HG02759 (cell line): Measurements from ENCODE around the gene DNAJC1.
A peak's percentile ranks its signal among the peaks of the same experiment; 100 is the strongest.
"Not testable (repeated sequence)": the region's sequence is repeated elsewhere in the genome, so short reads cannot be mapped to it uniquely, and the experiment has no call there.

Experiments used
- ATAC-seq: cut with Tn5 transposase; IDR thresholded peaks from one replicate; pipeline ENCODE4 v1.9.1; 2021; ENCODE audit warnings: mild to moderate bottlenecking, moderate library complexity; ENCODE audit not compliant: unreplicated experiment

The DNAJC1 gene

DNA sequence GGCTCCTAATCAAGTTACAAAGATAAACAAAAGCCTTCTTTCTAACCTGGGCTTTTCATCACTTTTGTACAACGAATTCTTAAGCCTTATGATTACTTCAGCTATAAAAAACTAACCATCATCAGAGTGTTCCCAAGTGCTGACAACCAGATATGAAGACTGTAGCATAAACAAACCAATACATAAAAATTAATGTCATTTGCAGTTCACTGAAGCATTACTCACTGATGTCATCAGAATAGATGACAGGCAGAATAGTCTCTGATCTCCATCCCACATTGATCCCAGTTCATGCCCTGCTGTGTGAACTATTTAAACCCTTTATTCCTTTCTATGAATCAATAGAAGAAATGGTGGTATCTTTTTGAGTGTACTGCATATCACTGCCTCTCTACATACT, 84.4 kb downstream of the DNAJC1 start:
- ATAC-seq, result no peak

GRCh38 chr10:21912625-21913024, 90.9 kb downstream of the DNAJC1 start:
- ATAC-seq, result no peak

- ATAC-seq, result no peak
These were observed 92.7 kb downstream of the DNAJC1 start for GRCh38 chr10:21910798-21911197.

DNA sequence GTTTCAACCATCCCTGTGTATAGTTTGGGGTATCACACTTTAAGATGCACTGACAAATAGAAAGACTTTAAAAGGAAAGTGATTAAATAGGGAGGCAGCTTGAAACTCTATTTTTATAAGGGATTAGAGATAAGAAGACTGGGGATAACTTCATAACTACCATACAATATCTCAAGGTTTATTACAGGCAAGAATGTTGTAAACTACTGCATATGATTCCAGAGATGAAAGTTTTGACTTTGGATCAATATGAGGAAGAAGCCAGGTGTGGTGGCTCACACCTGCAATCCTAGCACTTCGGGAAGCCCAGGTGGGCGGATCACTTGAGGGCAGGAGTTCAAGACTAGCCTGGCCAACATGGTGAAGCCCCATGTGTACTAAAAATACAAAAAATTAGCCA, 96.1 kb downstream of the DNAJC1 start:
- no peak for ATAC-seq

DNA sequence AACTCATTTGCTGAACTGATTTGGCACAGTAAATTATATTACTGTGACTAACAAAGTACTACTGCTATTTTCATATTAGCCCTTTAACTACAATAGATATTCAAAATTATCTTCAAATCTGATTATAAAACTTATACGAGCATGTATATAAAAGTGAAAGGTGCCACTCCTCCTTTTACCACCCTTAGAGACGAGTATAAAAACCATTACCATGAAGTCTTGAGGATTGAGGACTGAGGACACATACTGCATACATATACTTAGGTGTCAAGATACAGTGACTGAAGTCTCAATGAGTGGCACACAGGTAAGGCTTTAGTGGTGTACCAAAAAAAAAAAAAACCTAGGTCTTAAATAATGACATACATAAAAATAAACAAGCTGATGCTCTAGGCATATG, 98.6 kb downstream of the DNAJC1 start:
- ATAC-seq, result no peak

DNA sequence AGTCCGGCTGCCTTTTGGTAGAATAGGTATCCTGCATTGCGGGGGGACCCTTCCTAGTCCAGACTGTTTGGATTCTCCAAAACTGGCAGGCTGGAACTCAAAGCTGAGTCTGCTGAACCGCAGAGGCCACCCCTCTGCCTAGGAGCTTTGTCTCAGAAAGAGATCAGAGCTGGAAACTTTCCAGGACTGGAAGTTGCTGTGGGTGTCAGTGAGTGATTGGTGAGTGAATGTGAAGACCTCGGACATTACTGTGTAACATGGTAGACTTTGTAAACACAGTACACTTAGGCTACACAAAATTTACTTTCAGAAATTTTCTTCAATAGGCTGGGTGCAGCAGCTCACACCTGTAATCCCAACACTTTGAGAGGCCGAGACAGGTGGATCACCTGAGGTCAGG, 103.8 kb downstream of the DNAJC1 start:
- ATAC-seq, result no peak

DNA sequence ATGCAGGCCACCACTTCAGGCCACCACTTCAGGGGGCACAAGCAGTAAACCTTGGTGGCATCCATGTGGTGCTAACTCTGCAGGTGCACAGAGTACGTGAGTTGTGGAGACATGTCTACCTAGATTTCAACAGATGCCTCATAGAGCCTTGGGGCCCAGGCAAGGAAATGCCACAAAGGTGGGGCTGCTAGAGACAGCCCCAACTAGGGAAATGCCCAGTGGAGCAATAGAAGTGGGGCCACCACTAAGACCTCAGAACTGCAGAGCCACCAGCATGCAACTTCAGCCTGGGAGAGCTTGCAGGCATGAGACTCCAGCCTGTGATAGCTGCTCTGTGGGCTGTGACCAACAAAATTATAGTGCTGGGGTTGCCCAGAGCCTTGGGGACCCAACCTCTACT, 107.6 kb downstream of the DNAJC1 start:
- no peak for ATAC-seq

DNA sequence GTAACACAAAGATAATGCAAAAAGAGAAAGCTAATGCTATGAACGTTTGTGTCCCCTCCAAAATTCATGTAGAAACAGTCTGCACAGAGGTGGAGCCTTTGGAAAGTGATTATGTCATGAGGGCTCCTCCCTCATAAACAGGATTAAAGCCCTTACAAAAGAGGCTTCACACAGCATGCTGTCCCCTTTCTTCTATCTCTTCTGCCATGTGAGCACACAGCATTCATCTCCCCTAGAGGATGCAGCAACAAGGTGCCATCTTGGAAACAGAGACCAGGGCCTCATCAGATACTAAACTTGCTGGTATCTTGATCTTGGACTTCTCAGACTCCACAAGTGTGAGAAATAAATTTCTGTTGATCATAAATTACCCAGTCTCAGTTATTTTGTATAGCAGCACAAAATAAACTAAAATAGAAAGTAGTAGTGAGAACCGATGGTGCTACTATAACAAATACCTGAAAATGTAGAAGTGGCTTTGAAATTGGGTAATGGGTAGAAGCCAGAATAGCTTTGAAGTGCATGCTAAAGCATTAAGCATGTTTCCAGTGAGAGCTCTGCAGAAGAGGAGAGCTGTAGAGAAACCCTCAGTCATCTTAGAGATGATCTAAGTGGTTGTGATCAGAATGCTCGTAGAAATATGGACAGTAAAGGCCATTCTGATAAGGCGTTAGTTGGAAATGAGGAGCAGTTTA, 108.7 kb downstream of the DNAJC1 start:
- no peak for ATAC-seq

GRCh38 chr10:21891439-21891838, 112.1 kb downstream of the DNAJC1 start:
- ATAC-seq, result no peak

GRCh38 chr10:21889477-21890275, 113.9 kb downstream of the DNAJC1 start:
- no peak for ATAC-seq

DNA sequence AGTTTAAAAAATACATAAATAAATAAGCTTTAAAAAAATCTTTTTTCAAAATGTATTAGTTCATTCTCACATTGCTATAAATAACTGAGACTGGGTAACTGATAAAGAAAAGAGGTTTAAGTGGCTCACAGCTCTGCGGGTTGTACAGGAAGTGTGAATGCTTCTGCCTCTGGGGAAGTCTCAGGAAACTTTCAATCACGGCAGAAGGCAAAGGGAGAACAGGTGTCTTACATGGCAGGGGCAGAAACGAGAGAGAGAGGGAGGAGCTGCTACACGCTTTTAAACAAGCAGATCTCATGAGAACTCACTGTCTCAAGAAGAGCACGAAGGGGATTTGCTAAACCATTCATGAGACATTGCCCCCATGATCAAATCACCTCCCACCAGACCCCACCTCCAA, 114.6 kb downstream of the DNAJC1 start:
- peak; percentile 98 for ATAC-seq

GRCh38 chr10:21885940-21886339, 117.6 kb downstream of the DNAJC1 start:
- no peak for ATAC-seq

DNA sequence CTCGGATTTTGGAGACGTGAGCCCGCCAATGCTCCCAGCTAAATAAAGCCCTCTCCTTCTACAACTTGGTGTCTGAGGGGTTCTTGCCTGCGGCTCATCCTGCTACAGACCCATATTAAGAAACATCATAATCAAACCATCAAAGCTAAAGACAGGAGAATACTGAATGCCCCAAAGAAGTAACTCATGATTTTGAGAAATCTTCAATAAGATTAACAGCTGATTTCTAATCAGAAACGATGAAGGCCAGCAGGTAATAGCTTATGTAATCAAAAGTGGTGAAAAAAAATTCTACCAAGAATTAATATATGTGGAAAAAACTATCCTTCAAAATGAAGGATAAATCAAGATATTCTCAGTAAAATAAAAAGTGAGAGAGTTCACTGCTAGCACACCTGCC, 130.3 kb downstream of the DNAJC1 start:
- no peak for ATAC-seq

GRCh38 chr10:21872771-21873170, 130.8 kb downstream of the DNAJC1 start:
- ATAC-seq, result not testable (repeated sequence)

- ATAC-seq, result no peak
These were observed 132.7 kb downstream of the DNAJC1 start for GRCh38 chr10:21870849-21871248.

GRCh38 chr10:21869087-21869486, 134.4 kb downstream of the DNAJC1 start:
- not testable (repeated sequence) for ATAC-seq

DNA sequence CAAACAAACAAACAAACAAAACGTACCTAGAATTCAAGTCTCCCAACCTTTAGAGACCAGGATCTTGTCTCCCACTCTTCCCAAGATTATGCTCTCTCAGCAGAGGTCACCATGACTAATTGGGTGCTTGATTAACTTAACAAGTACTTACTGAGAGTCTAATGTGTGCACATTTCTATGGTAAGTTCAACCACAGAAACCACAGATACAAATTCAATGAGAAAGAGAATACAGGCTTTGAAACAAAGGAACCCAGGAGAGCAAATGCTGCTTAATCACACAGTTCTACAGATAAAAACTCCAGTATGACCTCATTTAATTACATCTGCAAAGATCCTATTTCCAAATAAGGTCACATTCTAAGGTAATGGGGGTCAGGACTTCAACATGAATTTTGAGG, 142.8 kb downstream of the DNAJC1 start:
- no peak for ATAC-seq

- no peak for ATAC-seq
These were observed 145.1 kb downstream of the DNAJC1 start for GRCh38 chr10:21858455-21858854.

- no peak for ATAC-seq
These were observed 153.9 kb downstream of the DNAJC1 start for GRCh38 chr10:21849607-21850006.

DNA sequence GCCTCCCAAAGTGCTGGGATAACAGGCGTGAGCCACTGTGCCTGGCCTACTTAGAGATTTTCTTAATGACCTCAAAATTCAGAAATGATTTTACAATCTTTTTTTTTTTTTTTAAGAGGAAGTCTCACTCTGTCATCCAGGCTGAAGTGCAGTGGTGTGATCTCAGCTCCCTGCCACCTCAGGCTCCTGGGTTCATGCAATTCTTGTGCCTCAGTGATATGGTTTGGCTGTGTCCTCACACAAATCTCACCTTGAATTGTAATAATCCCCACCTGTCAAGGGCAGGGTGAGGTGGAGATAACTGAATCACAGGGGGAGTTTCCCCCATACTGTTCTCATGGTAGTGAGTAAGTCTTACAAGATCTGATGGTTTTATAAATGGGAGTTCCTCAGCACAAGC, 159.9 kb downstream of the DNAJC1 start:
- ATAC-seq, result no peak

DNA sequence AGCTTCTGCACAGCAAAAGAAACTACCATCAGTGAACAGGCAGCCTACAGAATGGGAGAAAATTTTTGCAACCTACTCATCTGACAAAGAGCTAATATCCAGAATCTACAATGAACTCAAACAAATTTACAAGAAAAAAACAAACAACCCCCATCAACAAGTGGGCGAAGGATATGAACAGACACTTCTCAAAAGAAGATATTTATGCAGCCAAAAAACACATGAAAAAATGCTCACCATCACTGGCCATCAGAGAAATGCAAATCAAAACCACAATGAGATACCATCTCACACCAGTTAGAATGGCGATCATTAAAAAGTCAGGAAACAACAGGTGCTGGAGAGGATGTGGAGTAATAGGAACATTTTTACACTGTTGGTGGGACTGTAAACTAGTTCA, 162.3 kb downstream of the DNAJC1 start:
- ATAC-seq, result not testable (repeated sequence)

DNA sequence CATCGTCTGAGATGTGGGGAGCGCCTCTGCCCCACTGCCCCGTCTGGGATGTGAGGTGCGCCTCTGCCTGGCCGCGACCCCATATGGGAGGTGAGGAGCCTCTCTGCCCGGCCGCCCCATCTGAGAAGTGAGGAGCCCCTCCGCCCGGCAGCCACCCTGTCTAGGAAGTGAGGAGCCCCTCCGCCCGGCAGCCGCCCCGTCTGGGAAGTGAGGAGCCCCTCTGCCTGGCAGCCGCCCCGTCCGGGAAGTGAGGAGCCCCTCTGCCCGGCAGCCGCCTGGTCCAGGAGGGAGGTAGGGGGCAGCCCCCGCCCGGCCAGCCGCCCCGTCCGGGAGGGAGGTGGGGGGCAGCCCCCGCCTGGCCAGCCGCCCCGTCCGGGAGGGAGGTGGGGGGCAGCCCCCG, 166.0 kb downstream of the DNAJC1 start:
- ATAC-seq, result not testable (repeated sequence)
